Tibial artery (tissue), 4 donors: ENCODE data around the gene VAC14.

Source experiments
- DNase-seq, 2 donors: peaks; one replicate each; pipeline ENCODE4 v3.0.0-alpha.2; 2019
- H3K27ac ChIP-seq, 2 donors: fragments of 200-600 bp; sonication (generic) in 1 of 2; 1 replicate in 1 of 2; 2 replicates in 1 of 2; pipeline ENCODE4 v1.5.1; 2018 to 2019; ENCODE audit warnings: mild to moderate bottlenecking in 1 of 2
- H3K27me3 ChIP-seq, 2 donors: fragments of 200-600 bp; sonication (generic) in 1 of 2; one replicate each; pipeline versions ENCODE4 v1.5.1 to v1.6.0; 2016 to 2019
- H3K36me3 ChIP-seq, 3 donors: fragments of 200-600 bp; sonication (generic) in 2 of 3; one replicate each; pipeline ENCODE4 v1.5.1; 2016 to 2019; ENCODE audit warnings: mild to moderate bottlenecking in 2 of 3
- H3K4me1 ChIP-seq, 4 donors: fragments of 200-600 bp; sonication (generic) in 2 of 4; 1 replicate in 3 of 4; 2 replicates in 1 of 4; pipeline ENCODE4 v1.5.1; 2016 to 2019
- H3K4me3 ChIP-seq, 2 donors: fragments of 200-600 bp; sonication (generic) in 1 of 2; 1 replicate in 1 of 2; 2 replicates in 1 of 2; pipeline ENCODE4 v1.5.1; 2018 to 2019; ENCODE audit warnings: mild to moderate bottlenecking in 2 of 2
- H3K9me3 ChIP-seq, 3 donors: fragments of 200-600 bp; sonication (generic) in 1 of 3; one replicate each; pipeline ENCODE4 v1.5.1; 2016 to 2019
- CTCF ChIP-seq, 2 experiments: fragments of 200-600 bp in 1 of 2; fragments of 450-650 bp in 1 of 2; IDR thresholded peaks; one replicate each; pipeline ENCODE4 v1.5.1; 2017 to 2019; ENCODE audit warnings: antibody characterized with exemption in 2 of 2, mild to moderate bottlenecking in 1 of 2, moderate library complexity in 1 of 2
- intact Hi-C: fragments of 100-400 bp; cut with DNase I; formaldehyde crosslinking; loops from one replicate; pipeline ENCODE4 v1.15.0; 2023; ENCODE audit warnings: low total_unique reads

Gene VAC14

GRCh38 chr16:70703835-70704381 lies 97.0 kb downstream of the VAC14 start:
- H3K4me1 ChIP-seq = peaks cover 4 to 94% (median 89%) of the 10 kb centered on the region in 4 donors
- intact Hi-C loops = loop anchor here (5.0 kb wide), 1 partner anchor 33 kb away; no protein-coding TSS in a partner anchor
- H3K36me3 ChIP-seq = no peaks in the 10 kb centered on the region
- H3K27ac ChIP-seq = peak overlapping the region; percentile 99 to 100
- H3K9me3 ChIP-seq = no peaks in the 10 kb centered on the region
- H3K27me3 ChIP-seq = no peaks in the 10 kb centered on the region
- H3K4me3 ChIP-seq = no peak overlapping the region
- no peak for TF ChIP-seq CTCF (IDR thresholded peaks at IDR 0.05)
- DNase-seq = peak in 1 of 2 donors; percentile 79

- Histone ChIP-seq H3K27ac (peak overlapping the region; percentile 99 to 100), H3K4me1 (peaks cover 4 to 99% (median 96%) of the 10 kb centered on the region in 4 donors), H3K9me3 (no peaks in the 10 kb centered on the region), H3K4me3 (no peak overlapping the region), H3K36me3 (peaks cover 0 to 4% (median 0%) of the 10 kb centered on the region in 3 donors), H3K27me3 (no peaks in the 10 kb centered on the region)
- peak; percentile 60 to 70 for TF ChIP-seq CTCF (IDR thresholded peaks at IDR 0.05)
- intact Hi-C loops = loop anchor here (5.0 kb wide), 1 partner anchor 34 kb away; no protein-coding TSS in a partner anchor
- peak; percentile 82 to 96 for DNase-seq
Measured at GRCh38 chr16:70703041-70703834, 97.7 kb downstream of the VAC14 start.

- no peak for TF ChIP-seq CTCF (IDR thresholded peaks at IDR 0.05)
- peaks cover 4 to 100% (median 96%) of the 10 kb centered on the region in 4 donors for H3K4me1 ChIP-seq
- no peak overlapping the region for H3K4me3 ChIP-seq
- no peaks in the 10 kb centered on the region for H3K9me3 ChIP-seq
- H3K36me3 ChIP-seq = peaks cover 0 to 5% (median 0%) of the 10 kb centered on the region in 3 donors
- peak overlapping the region; percentile 99 to 100 for H3K27ac ChIP-seq
- no peak for DNase-seq
- no peaks in the 10 kb centered on the region for H3K27me3 ChIP-seq
- intact Hi-C loops = loop anchor here (5.0 kb wide), 1 partner anchor 35 kb away; no protein-coding TSS in a partner anchor
Measured at GRCh38 chr16:70702624-70703023, 98.3 kb downstream of the VAC14 start.

GRCh38 chr16:70701998-70702397 lies 99.0 kb downstream of the VAC14 start:
- Histone ChIP-seq H3K4me3 (no peak overlapping the region), H3K9me3 (no peaks in the 10 kb centered on the region), H3K36me3 (peaks cover 0 to 5% (median 0%) of the 10 kb centered on the region in 3 donors), H3K27ac (peak overlapping the region; percentile 99 to 100), H3K27me3 (no peaks in the 10 kb centered on the region), H3K4me1 (peaks cover 4 to 100% (median 96%) of the 10 kb centered on the region in 4 donors)
- no peak for DNase-seq
- intact Hi-C loops = loop anchor here (5.0 kb wide), 1 partner anchor 35 kb away; no protein-coding TSS in a partner anchor
- TF ChIP-seq CTCF (IDR thresholded peaks at IDR 0.05) = no peak

- H3K27ac ChIP-seq = peak overlapping the region; percentile 99 to 100
- no peak for TF ChIP-seq CTCF (IDR thresholded peaks at IDR 0.05)
- intact Hi-C loops = loop anchor here (5.0 kb wide), 1 partner anchor 36 kb away; no protein-coding TSS in a partner anchor
- no peak overlapping the region for H3K4me3 ChIP-seq
- H3K36me3 ChIP-seq = peaks cover 0 to 5% (median 0%) of the 10 kb centered on the region in 3 donors
- peaks cover under 1 to 100% (median 96%) of the 10 kb centered on the region in 4 donors for H3K4me1 ChIP-seq
- DNase-seq = no peak
- no peaks in the 10 kb centered on the region for H3K9me3 ChIP-seq
- no peaks in the 10 kb centered on the region for H3K27me3 ChIP-seq
Measured at GRCh38 chr16:70701596-70701995, 99.4 kb downstream of the VAC14 start.
